Activated CD4-positive, alpha-beta T cell treated with anti-CD3 and anti-CD28 coated beads, Interleukin-2, amount 50 U/mL, for 16 hours (primary cell): ENCODE results near the gene CDC27.
"Not testable (repeated sequence)": the region's sequence is repeated elsewhere in the genome, so short reads cannot be mapped to it uniquely, and the experiment has no call there.

Source experiments
- DNase-seq: peaks from one replicate; pipeline ENCODE4 v3.0.0-alpha.2; 2020

The CDC27 gene

DNA sequence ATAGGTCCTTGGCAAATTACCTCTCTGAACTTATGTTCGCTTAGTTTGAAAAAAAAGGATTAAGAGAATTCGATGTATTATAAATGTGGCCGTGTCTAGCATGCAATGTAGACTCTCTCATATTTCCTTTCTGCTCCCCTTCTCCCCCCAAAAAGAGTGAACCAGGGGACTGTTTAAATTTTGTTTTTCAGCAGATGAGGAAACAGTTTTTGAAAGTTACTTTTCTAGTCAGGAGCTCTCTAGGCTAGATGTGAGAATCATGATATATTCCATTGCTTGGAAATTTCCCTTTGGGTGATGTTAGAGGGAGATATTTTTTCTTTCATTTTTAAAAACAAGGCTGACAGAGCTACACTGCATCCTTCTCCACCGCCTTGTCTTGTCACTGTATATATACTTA lies 1.1 kb upstream of the CDC27 start:
- no peak for DNase-seq

DNA sequence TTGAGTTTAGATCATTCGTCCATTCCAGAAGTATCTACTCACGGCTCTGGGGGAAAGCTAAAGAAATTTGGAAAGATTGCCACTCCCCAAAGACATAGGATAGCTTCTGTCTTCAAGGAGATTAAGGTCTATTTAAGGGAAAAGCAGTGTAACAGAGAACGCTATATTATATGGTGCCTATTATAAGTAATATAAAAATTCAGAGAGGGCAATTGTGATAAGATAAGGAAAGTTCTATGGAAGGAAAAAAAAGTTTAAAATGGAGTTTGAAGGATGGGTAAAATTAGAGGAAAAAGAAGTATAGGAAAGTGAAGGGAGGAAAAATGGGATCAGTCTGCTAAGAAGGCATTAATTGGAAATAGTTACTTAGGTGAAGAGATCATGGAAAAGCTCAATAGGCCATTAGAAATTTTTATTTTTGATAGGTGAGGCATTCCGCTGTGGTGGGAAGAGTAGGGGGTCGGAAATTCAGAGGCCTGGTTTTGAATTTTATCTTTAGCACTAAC lies 690 bp upstream of the CDC27 start:
- no peak for DNase-seq

DNA sequence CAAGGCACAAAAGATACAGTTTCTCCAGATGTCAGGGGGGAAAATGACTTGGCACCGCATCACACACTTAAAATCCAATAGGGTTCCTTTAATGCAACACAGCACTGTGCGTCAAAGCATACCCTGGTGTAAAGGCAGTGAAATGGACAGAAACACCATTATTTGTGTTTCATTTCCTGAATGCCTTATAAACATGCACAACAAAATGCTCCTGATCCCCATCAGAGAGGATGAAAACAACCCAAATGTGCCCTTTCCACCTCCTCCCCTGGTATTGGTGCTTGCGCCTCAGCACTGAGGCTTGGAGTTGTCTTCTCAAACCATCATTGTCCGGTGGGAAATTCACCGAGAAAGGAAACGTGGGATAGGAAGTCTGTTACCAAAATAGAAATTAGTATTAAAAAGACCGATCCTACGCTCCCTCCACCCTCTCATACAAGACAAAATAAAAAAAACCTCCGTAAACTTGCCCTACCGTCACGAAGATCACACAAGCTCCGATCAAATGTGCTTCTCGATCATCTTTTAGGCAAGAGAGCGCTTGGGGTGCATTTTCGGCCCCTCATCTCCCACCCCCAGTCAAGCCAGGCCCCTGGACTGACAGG lies 722 bp downstream of the CDC27 start:
- peak; percentile 33 for DNase-seq

DNA sequence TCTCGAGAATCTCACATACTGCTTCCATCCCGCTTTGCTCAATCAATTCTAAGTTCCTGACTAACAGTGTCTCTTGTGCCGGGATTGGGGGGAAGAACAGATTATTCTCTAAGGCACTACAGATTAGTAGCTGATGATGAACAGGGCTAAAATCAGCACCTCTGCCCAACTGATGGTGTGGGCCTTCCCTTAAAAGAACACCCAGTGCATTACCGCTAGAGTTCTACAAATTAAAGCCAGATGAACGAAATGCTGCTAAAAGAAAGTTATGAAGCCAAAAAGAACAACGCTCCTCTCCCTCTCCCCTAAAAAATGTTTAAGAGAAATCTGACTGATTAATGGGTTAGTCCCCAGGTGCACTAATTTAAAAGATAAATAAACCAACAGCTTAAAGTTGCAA lies 4.4 kb downstream of the CDC27 start:
- no peak for DNase-seq

DNA sequence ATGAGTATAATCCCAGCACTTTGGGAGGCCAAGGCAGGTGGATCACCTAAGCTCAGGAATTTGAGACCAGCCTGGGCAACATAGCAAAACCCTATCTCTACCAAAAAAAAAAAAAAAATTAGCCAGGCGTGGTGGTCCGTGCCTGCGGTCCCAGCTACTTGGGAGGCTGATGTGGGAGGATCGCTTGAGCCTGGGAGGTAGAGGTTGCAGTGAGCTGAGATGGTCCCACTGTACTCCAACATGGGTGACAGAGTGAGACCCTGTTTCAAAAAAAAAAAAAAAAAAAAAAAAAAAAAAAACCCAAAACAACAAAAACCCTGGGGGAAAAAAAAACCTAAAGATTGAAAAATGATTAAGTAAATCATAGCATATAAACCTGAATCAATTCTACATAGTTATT lies 8.1 kb downstream of the CDC27 start:
- DNase-seq, result not testable (repeated sequence)

DNA sequence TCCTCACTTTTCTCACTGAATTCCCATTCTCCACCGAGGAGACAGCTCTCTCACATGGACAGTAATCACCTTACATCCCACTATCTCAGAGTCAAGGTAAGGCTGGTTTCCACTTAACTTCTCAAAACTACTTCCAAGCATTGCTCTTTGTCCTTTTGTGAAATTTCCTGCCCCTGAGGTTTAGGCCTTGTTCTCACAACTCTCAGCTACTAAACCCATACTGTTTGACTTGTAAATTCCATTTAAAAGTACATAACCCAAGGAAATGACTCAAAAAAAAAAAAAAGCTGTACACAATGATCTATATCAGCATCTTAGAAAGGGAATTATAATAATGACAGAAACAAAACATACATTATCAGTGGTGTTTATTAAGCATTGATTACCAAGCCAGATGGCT lies 8.8 kb downstream of the CDC27 start:
- no peak for DNase-seq

DNA sequence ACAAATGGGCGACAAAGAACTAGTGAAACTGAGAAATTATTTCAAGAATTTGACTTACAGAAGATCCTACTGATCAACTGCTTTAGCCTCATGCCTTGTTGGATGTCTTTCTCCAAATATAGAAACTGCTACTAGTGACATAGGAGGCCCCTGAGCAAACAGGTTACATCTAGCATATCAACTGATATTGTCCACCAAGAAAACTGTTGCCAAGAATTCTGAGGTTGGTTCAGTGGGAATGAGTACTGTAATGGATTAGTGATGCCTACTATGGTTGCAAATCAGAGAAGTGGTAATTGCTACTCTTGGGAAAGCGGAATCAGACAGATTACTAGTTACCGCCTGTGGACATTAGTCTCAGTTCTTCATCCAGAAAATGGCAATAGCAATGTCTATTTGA lies 10.0 kb downstream of the CDC27 start:
- DNase-seq, result no peak

DNA sequence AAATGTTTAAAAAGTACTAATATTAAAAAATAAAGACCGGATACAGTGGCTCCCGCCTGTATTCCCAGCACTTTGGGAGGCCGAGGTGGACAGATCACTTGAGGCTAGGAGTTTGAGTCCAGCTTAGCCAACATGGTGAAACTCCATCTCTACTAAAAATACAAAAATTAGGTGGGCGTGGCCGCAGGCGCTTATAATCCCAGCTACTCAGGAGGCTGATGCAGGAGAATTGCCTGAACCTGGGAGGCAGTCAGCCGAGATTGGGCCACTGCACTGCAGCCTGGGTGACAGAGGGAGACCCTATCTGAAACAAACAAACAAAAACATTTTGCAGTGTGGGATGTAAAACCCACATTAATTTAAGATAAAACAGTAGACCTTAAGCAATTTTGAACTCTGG lies 11.8 kb downstream of the CDC27 start:
- no peak for DNase-seq

DNA sequence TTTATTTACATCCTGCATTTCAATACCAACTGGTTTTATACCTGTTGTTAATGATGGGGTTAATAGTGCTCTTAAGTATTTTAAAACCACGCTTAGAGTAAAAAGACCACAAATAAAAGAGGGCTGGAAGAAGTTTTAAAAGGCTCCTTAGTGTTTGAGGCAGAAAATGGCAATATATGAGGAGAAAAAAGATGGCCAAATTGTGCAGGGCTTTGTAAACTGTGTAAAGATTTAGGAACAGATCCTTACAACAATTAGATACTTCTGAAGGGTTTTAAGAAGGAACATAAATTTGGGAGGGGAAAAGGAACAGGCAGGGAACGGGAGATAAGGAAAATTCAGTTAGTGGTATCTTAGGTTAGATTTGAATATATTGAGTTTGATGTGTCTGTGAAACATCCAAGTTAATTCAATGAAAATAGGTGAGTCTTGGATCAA lies 12.7 kb downstream of the CDC27 start:
- DNase-seq, result no peak

DNA sequence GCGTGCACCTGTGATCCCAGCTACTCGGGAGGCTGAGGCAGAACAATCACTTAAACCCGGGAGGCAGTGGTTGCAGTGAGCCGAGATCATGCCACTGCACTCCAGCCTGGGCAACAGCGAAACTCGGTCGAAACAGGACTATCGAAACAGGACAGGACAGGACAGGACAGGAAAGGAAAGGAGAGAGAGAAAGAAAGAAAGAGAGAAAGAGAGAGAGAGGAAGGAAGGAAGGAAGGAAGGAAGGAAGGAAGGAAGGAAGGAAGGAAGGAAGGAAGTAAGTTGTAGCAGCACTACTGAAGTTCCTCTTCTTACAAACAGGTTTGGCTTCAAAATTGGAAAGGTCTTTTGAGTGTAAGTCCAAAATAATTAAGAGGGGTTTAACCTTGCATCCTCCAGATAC lies 14.3 kb downstream of the CDC27 start:
- DNase-seq, result not testable (repeated sequence)

DNA sequence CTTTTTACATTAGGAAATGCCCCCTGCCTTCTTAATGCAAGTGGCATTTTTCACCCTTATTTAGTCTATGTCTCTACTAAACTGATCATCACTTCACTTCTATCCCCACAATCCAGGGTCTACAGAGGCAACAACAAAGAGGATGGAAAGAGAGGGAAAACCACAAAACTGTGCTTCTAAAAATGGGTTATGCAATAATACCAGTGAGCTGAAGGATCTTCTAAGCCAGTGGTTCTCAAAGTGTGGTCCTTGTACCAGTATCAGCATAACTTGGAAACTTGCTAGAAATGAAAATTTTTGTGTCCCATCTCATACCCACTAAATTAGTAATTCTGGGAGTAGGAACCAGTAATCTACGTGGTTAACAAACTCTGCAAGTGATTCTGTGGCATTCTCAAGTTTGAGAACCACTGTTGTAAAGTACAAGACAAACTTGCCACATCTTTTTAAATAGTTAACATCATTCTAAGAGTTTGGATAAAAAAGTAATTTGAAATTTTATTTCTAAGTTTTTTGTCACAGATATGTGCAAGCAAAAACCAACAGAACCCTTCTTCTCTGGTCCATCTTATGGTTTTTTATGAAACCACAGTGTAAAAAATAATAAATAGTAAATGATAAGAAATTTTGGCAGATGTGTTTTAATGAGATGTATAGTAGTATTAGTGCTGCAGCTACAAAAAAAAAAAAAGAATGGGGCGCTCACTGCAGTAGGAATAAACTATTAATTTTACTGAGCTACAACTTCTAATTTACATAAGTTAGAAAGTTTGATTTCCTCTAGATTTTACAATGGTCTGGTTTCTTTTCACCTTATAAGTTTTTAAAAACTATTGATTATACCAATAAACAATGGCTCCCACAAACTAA lies 16.2 kb downstream of the CDC27 start:
- peak; percentile 32 for DNase-seq

DNA sequence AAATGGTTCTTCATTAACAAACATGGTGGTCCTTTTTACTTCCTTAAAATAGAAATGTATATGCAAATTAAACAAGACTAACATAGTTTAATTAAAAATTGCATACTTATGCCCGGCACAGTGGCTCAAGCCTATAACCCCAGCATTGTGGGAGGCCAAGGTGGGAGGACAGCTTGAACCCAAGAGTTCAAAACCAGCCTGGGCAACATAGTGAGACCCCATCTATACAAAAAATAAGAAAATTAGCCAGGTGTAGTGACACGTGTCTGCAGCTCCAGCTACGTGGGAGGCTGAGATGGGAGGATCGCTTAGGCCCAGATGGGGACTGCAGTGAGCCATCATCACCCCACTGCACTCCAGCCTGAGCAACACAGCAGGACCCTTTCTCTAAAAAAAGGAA lies 18.4 kb downstream of the CDC27 start:
- DNase-seq, result no peak

DNA sequence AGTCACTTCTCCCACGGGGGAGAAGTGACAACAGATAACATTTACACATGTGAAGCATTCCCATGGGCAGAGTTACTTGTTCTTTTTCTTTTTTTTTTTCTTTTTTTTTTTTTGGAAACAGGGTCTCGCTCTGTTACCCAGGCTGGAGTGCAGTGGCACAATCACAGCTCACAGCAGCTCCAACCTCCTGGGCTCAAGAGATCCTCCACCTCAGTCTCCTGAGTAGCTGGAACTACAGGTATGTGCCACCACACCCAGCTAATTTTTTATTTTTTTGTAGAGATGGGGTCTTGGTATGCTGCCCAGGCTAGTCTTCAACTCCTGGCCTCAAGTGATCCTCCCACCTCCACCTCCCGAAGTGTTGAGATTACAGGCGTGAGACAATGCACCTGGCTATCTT lies 20.2 kb downstream of the CDC27 start:
- DNase-seq, result not testable (repeated sequence)

DNA sequence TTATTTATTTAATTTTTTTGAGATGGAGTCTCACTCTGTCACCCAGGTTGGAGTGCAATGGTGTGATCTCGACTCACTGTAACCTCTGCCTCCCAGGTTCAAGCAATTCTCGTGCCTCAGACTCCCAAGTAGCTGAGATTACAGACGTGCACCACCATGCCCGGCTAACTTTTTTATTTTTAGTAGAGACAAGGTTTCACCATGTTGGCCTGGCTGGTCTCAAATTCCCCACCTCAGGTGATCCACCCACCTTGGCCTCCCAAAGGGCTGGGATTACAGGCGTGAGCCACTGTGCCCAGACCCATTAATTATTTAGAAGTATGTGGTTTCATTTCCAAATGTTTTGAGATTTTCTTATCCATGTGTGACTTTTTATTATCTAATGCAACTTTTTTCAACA lies 22.2 kb downstream of the CDC27 start:
- DNase-seq, result not testable (repeated sequence)

DNA sequence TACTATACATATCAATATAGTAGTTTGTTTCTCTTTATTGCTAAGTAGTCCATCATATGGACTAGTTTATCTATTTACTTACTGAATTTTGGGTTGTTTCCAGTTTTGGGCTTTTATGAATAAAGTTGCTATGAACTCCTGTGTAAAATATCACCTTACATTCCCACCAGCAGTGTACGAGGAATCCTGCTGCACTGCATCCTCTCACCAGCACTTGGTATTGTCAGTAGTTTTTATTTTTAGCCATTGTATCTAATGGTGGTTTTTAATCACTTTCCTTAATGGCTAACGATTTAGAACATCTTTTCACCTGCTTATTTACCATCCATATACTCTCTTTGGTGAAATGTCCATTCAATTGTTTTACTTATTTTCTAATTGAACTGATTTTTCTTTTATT lies 24.0 kb downstream of the CDC27 start:
- no peak for DNase-seq

DNA sequence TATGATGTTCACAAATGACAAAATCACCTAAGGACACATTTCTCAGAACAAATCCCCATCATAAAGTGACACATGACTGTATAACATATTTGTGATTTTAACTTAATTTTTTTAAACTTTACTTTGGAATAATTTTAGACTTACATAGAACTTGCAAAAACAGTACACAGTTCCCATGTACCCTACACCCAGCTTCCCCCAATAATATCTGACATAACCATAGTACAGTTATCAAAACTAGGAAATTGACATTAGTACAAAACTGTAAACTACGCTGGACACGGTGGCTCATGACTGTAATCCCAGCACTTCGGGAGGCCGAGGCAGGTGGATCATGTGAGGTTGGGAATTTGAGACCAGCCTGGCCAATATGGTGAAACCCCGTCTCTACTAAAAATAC lies 24.8 kb downstream of the CDC27 start:
- no peak for DNase-seq

DNA sequence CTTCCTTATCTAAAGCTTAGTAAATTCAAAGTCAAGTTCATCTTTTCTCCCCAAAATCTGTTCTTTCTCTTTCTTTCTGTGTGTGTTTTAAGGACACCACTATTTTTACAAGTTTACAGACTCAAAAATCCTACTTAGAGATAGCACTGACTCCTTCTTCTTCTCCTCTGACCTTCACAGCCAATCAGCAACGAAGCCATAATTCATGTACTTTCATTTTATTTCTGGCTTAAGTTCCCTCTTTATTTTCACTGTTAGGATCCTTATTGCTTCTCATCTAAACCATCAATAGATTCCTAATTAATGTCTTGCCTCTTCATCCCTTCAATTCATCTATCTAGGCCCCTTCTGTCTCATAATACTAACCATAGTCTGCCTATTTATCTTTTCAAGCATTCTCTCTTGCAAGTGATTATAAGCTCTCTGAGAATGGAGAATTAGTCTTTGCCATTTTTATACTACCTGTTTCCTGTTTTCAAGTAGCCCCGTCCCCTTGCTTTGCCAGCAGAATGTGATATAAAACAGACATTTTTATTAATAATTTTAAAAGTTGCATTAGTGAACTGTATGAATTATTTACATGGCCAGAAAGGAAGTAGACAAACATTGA lies 27.0 kb downstream of the CDC27 start:
- no peak for DNase-seq

DNA sequence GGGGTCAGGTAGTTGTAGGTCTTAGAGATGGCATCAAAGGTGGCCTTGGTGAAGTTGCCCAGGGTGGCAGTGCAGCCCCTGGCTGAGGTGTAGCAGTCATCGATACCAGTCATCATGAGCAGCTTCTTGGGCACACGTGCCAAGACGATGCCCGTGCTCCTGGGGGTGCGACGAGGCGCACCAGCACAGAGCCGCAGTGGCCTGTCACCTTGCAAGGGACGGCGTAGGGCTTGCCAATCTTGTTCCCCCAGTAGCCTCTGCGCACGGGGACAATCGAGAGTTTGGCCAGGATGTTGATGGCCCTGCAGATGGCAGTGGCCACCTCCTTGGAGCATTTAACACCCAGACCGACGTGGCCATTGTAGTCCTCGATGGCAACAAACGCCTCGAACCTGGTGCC lies 29.8 kb downstream of the CDC27 start:
- DNase-seq, result no peak

DNA sequence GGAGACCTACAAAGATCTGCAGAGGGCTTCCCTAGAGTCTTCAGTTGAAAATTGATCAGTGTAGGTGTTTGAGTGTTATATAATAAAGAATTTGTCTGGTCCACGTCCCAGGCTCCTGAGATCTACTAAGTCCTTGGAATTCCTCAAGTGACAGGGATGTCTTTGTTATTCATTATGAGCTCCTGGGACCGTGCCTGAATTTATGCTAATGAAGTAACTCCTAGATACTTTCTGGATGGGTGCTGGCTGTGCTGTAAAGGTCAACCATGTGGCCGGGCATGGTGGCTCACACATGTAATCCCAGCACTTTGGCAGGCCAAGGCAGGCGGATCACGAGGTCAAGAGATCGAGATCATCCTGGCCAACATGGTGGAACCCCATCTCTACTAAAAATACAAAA lies 43.7 kb downstream of the CDC27 start:
- DNase-seq, result no peak

DNA sequence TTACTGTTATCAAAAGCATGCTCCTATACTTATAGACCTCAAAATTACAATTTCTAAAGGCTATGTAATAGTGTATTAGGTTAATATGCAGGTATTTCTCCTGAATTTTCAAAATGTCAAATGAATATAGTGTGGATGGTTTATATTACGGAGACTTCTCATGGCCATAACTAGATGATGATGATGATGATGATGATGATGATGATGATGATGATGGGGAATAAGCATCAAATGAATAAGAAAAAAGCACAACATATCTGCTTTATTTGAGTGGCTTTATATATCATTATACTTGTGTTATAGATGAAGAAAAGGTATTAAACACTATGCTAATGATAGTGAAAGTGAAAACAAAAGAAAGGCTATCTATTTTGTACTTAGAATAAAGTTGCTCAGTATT lies 53.9 kb downstream of the CDC27 start:
- no peak for DNase-seq

DNA sequence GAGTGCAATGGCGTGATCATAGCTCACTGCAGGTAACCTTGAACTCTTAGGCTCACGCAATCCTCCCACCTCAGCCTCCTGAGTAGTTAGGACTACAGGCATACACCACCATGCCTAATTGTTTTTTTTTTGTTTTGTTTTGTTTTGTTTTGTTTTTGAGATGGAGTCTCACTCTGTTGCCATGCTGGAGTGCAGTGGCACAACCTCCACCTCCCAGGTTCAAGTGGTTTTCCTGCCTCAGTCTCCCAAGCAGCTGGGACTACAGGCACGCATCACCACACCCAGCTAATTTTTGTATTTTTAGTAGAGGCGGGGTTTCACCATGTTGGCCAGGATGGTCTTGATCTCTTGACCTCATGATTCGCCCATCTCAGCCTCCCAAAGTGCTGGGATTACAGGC lies 54.7 kb downstream of the CDC27 start:
- DNase-seq, result not testable (repeated sequence)

DNA sequence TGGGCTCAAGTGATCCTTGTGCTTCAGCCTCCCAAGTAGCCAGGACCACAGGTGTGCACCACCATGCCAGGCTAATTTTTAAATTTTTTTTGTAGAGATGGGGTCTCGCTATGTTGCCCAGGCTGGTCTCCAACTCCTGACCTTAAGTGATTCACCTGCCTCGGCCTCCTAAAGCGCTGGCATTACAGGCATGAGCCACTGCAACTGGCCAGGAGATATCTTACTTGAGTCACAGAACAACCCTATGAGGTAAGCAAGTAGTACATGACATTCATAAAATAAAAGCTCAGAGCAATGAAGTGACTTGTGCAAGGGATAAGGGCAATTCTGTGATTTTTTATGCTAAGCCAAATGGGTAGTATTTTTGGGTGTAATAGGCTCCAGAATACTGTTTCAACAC lies 57.3 kb downstream of the CDC27 start:
- DNase-seq, result no peak

DNA sequence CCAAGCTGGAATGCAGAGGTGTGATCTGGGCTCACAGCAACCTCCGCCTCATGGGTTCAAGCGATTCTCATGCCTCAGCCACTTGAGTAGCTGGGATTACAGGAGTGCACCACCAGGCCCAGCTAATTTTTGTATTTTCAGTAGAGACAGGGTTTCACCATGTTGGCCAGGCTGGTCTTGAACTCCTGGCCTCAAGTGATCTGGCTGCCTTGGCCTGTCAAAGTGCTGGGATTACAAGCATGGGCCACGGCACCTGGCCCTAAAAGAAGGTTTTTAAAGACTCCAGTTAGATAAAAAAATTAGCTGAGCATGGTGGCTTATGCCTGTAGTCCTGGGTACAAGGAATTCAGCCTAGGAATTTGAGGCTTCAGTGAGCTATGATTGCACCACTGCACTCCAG lies 62.3 kb downstream of the CDC27 start:
- DNase-seq, result not testable (repeated sequence)

DNA sequence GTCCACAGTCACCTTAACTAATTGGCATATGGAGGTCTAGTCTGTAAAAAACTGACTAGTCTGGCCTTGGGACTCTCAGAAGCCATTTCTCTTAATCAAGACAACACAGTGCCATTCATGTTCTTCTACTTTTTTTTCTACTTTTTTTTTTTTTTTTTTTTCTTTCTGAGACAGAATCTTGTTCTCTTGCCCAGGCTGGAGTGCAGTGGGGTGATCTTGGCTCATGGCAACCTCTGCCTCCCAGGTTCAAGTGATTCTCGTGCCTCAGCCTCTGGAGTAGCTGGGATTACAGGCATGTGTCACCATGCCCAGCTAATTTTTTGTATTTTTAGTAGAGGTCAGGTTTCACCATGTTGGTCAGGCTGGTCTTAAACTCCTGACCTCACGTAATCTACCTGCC lies 65.8 kb downstream of the CDC27 start:
- not testable (repeated sequence) for DNase-seq
